OCI-LY7 (cell line): ENCODE results near the gene HPSE. TPM values are rescaled to one million over a fixed set of nuclear protein-coding genes. Genes with fewer than 3 reads are reported as not detected.
A peak's percentile ranks its signal among the peaks of the same experiment; 100 is the strongest.

ENCODE experiments used
- BruUV-seq: library from RNA; stranded (reverse); fragments of 400-500 nt; replicated peaks from 2 replicates; lab custom pipeline; 2021; lab: Mats Ljungman, UMichigan
- CTCF ChIA-PET: fragments of 300-600 bp; sonication (Branson Sonifier 250); formaldehyde crosslinking; loops from one replicate; lab custom pipeline; 2022; ENCODE audit warnings: antibody characterized with exemption; ENCODE audit not compliant: unreplicated experiment; lab: Charles Lee
- POLR2A ChIA-PET: fragments of 300-600 bp; sonication (Branson Sonifier 250); formaldehyde crosslinking; loops from one replicate; lab custom pipeline; 2022; ENCODE audit warnings: antibody characterized with exemption; lab: Charles Lee
- DNase-seq: peaks from one replicate; pipeline ENCODE4 v3.0.0-alpha.2; 2015; ENCODE audit warnings: low spot score
- H2AFZ ChIP-seq: fragments of 200-600 bp; sonication (generic), shearing (Covaris generic); 2 replicates; pipeline ENCODE4 v1.6.1; 2014; ENCODE audit warnings: mild to moderate bottlenecking, antibody characterized with exemption, low read length, moderate library complexity
- H3K27ac ChIP-seq: fragments of 200-600 bp; sonication (generic); 2 replicates; pipeline ENCODE4 v1.5.1; 2014; ENCODE audit warnings: mixed run types, low read depth, mild to moderate bottlenecking, moderate library complexity, low read length, inconsistent platforms; ENCODE audit not compliant: poor library complexity, severe bottlenecking
- H3K36me3 ChIP-seq: fragments of 200-600 bp; sonication (generic); 2 replicates; pipeline ENCODE4 v1.6.1; 2014; ENCODE audit warnings: mild to moderate bottlenecking, antibody characterized with exemption, low read length, moderate library complexity, mixed read lengths; ENCODE audit not compliant: insufficient read depth
- H3K4me1 ChIP-seq: fragments of 200-600 bp; sonication (generic); 2 replicates; pipeline ENCODE4 v1.5.1; 2014; ENCODE audit warnings: mild to moderate bottlenecking, low read length; ENCODE audit not compliant: insufficient read depth, poor library complexity, severe bottlenecking
- H3K4me2 ChIP-seq: fragments of 200-600 bp; sonication (generic); 2 replicates; pipeline ENCODE4 v1.6.1; 2014; ENCODE audit warnings: mild to moderate bottlenecking, low read length
- H3K4me3 ChIP-seq: fragments of 200-600 bp; sonication (generic); 2 replicates; pipeline ENCODE4 v1.5.1; 2014; ENCODE audit warnings: mild to moderate bottlenecking, low read depth, low read length; ENCODE audit not compliant: poor library complexity, severe bottlenecking
- H3K79me2 ChIP-seq: fragments of 200-600 bp; sonication (generic); 2 replicates; pipeline ENCODE4 v1.6.1; 2016; ENCODE audit warnings: low read depth, mild to moderate bottlenecking, low read length, moderate library complexity, mixed read lengths; ENCODE audit not compliant: insufficient read depth
- H3K9me2 ChIP-seq: fragments of 200-600 bp; sonication (generic); 2 replicates; pipeline ENCODE4 v1.6.1; 2016; ENCODE audit warnings: mild to moderate bottlenecking, low read length, mixed read lengths; ENCODE audit not compliant: insufficient read depth
- H3K9me3 ChIP-seq: fragments of 200-600 bp; sonication (generic); 2 replicates; pipeline ENCODE4 v1.6.1; 2014; ENCODE audit warnings: mild to moderate bottlenecking, mixed run types, low read length, mixed read lengths
- H4K20me1 ChIP-seq: fragments of 200-600 bp; sonication (generic); 2 replicates; pipeline ENCODE4 v1.6.1; 2014; ENCODE audit warnings: mild to moderate bottlenecking, antibody characterized with exemption, low read length, moderate library complexity, mixed read lengths; ENCODE audit not compliant: insufficient read depth
- EZH2phosphoT487 ChIP-seq: fragments of 200-600 bp; sonication (generic); IDR thresholded peaks from 2 replicates; pipeline ENCODE4 v1.6.1; 2018; ENCODE audit warnings: low read depth, borderline replicate concordance, mild to moderate bottlenecking, mixed run types, antibody characterized with exemption, low read length, moderate library complexity, mixed read lengths
- intact Hi-C: fragments of 100-400 bp; cut with micrococcal nuclease; formaldehyde crosslinking; loops from one replicate; pipeline ENCODE4 v1.10.0; 2022; ENCODE audit not compliant: unreplicated experiment
- total RNA-seq, 2 experiments: library from RNA; depleted of rRNA in 1 of 2; stranded (reverse); fragments of >200 nt in 1 of 2; shearing (Covaris generic) in 1 of 2; gene quantifications; 2 replicates each; pipeline ENCODE4 v1.2.3, GENCODE V29; 2014 to 2022
- TF ChIP-seq, protein P1 (sequence below): fragments of 200-600 bp; sonication (generic); conservative IDR thresholded peaks from 2 replicates; pipeline ENCODE4 v1.5.1; 2014; ENCODE audit warnings: mild to moderate bottlenecking, antibody characterized with exemption, low read length, moderate library complexity, mixed read lengths

The HPSE gene
- total RNA-seq, 2 experiments from 2014 or later, result 2.4 to 3.1 TPM

DNA sequence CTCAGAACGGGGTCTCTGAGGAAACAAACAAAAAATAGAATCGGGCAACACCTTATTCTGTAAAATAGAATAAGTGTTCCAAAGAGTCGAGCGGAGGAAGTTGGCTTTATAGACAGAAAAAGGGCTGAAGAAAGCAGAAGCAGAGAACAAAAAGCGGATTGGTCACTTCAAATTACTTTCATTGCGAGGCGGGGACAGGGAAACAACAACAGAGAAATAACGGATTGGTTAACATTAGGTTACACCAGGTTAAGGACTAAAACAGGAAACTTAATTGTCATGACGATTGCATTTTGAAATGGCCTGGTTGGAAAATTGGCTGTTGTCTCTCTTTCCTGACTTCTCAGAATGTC is 49.6 kb downstream of the HPSE start:
- Histone ChIP-seq H3K9me3 (no peaks in the 10 kb centered on the region), H3K27ac (peak overlapping the region; percentile 58), H3K9me2 (no peaks in the 10 kb centered on the region), H3K36me3 (no peaks in the 10 kb centered on the region), H3K4me3 (peak overlapping the region; percentile 81), H3K79me2 (peaks cover 22% of the 10 kb centered on the region; the same call in 1 of the 2 replicates), H2AFZ (peak overlapping the region; percentile 97), H3K4me2 (peak overlapping the region; percentile 73), H3K4me1 (peaks cover 40% of the 10 kb centered on the region), H4K20me1 (peaks cover 14% of the 10 kb centered on the region; the same call in 1 of the 2 replicates)
- POLR2A ChIA-PET, result interaction anchor here (0.5 to 2.4 kb wide), 15 partner anchors 10 to 788 kb away, joined by 3 to 16 read pairs (median 4); partner anchors contain the start of gene COPS4
- BruUV-seq, result TSS peak; percentile 99
- TF ChIP-seq EZH2phosphoT487, result no peak
- intact Hi-C loops, result loop anchor here (2.0 to 10.0 kb wide), 4 partner anchors 170 to 820 kb away; partner anchors contain the start of genes HELQ and MRPS18C
- peak; percentile 66 for DNase-seq
- CTCF ChIA-PET, result interaction anchor here (1.0 to 1.7 kb wide), 3 partner anchors 170 to 248 kb away, joined by 3 to 4 read pairs (median 3); no protein-coding TSS in a partner anchor

DNA sequence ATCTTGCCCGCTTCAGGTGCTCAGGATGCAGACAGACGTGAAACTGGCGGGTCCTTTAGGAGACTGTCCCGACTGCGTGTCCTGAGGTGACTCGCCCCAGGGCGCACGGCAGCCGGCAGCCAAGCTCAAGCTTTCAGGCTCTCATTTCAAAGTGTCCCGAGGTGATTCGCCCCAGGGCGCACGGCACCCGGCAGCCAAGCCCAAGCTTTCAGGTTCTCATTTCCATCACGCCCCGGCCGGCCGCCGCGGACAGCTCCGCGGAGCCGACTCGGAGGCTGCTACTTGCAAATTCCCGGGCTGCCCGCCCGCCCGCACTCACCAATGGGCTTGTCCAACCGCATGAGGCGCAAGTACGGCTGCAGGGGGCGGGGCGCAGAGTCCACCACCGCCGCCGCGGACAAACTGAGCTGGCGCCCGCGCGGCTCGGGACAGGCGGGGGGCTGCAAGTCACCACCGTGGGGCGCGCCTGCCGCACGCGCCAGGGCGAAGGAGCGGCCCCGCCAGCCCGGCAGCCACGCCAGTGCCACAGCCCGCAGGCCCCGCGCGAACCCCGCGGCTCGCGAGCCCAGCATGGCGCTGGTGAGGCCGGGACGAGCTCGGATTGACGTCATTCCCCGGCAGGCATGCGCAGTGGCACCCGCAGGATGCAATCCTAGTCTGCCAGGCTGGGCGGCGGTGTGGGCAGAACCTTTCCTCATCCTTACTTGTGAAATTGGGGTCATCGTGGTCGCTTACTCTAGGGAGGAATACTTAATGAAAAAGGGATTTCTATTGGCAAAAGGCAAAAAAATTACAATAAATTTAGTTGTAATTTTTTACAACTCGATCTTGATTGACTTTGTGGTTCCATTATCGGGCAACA is 50.2 kb downstream of the HPSE start, which contains the start of gene COQ2:
TSS of gene COQ2 (minus strand) at position 606 of the 862 bp plus-strand sequence. CDS start at position 572, 34 bp downstream.
- BruUV-seq, result no TSS peak
- H3K36me3 ChIP-seq, result no peaks in the 10 kb centered on the region
- ChIA-PET POLR2A (interaction anchor here (0.5 to 2.4 kb wide), 23 partner anchors 11 to 1357 kb away, joined by 3 to 16 read pairs (median 4); partner anchors contain the start of genes COPS4 and THAP9), CTCF (interaction anchor here (0.5 to 1.7 kb wide), 5 partner anchors 170 to 822 kb away, joined by 3 to 4 read pairs (median 3); partner anchors contain the start of gene COPS4)
- intact Hi-C loops, result loop anchor here (2.0 to 10.0 kb wide), 5 partner anchors 170 to 820 kb away; partner anchors contain the start of genes HELQ, MRPS18C and SEC31A
- H3K79me2 ChIP-seq, result peaks cover 22% of the 10 kb centered on the region; the same call in 1 of the 2 replicates
- peak within 1 kb of the TSS; percentile 97 for H2AFZ ChIP-seq
- peak within 1 kb of the TSS; percentile 73 for H3K4me2 ChIP-seq
- peaks cover 14% of the 10 kb centered on the region; the same call in 1 of the 2 replicates for H4K20me1 ChIP-seq
- peak within 1 kb of the TSS; percentile 81 for H3K4me3 ChIP-seq
- H3K4me1 ChIP-seq, result peaks cover 40% of the 10 kb centered on the region
- no peaks in the 10 kb centered on the region for H3K9me3 ChIP-seq
- peak within 1 kb of the TSS; percentile 58 for H3K27ac ChIP-seq
- peak; percentile 94 for DNase-seq
- TF ChIP-seq EZH2phosphoT487, result no peak
- TF ChIP-seq, protein P1, sequence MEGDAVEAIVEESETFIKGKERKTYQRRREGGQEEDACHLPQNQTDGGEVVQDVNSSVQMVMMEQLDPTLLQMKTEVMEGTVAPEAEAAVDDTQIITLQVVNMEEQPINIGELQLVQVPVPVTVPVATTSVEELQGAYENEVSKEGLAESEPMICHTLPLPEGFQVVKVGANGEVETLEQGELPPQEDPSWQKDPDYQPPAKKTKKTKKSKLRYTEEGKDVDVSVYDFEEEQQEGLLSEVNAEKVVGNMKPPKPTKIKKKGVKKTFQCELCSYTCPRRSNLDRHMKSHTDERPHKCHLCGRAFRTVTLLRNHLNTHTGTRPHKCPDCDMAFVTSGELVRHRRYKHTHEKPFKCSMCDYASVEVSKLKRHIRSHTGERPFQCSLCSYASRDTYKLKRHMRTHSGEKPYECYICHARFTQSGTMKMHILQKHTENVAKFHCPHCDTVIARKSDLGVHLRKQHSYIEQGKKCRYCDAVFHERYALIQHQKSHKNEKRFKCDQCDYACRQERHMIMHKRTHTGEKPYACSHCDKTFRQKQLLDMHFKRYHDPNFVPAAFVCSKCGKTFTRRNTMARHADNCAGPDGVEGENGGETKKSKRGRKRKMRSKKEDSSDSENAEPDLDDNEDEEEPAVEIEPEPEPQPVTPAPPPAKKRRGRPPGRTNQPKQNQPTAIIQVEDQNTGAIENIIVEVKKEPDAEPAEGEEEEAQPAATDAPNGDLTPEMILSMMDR, result peak; percentile 61
- H3K9me2 ChIP-seq, result no peaks in the 10 kb centered on the region

DNA sequence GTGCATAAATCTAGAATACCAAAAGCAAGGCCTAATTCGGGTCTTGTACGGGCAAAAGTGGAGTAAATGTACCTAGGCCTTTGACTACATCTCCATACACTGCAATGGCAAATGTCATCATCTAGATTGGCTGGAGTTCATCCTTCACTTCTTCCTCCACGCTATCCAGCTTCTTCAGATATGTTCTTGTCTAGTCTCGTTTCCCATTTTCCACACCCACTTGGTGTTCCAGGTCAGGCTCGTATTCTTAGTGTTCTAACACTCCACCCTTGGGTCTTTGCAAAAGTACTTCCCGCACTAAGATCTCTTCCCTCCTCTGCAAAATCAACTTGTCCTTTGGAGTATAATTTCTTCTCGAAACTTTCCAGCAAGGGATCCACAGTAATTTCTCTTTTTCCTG is 51.5 kb downstream of the HPSE start:
- peak overlapping the region; percentile 81 for H3K4me3 ChIP-seq
- H3K79me2 ChIP-seq, result peaks cover 22% of the 10 kb centered on the region; the same call in 1 of the 2 replicates
- BruUV-seq, result TSS peak; percentile 70
- no peak for DNase-seq
- CTCF ChIA-PET, result no interaction called here
- H3K9me3 ChIP-seq, result no peaks in the 10 kb centered on the region
- H3K9me2 ChIP-seq, result no peaks in the 10 kb centered on the region
- peaks cover 14% of the 10 kb centered on the region; the same call in 1 of the 2 replicates for H4K20me1 ChIP-seq
- intact Hi-C loops, result loop anchor here (2.0 to 10.0 kb wide), 5 partner anchors 172 to 818 kb away; partner anchors contain the start of genes HELQ, MRPS18C and SEC31A
- H3K36me3 ChIP-seq, result peaks cover 7% of the 10 kb centered on the region
- peak overlapping the region; percentile 73 for H3K4me2 ChIP-seq
- H3K4me1 ChIP-seq, result peaks cover 40% of the 10 kb centered on the region
- TF ChIP-seq EZH2phosphoT487, result no peak
- TF ChIP-seq, protein P1, result no peak
- no peak overlapping the region for H3K27ac ChIP-seq
- POLR2A ChIA-PET, result interaction anchor here (0.6 to 2.4 kb wide), 13 partner anchors 15 to 404 kb away, joined by 3 to 16 read pairs (median 5); partner anchors contain the start of gene THAP9
- H2AFZ ChIP-seq, result no peak overlapping the region
